ENCODE measurements around the gene DOCK1.
"Not testable (repeated sequence)": the region's sequence is repeated elsewhere in the genome, so short reads cannot be mapped to it uniquely, and the experiment has no call there.

The DOCK1 gene

DNA sequence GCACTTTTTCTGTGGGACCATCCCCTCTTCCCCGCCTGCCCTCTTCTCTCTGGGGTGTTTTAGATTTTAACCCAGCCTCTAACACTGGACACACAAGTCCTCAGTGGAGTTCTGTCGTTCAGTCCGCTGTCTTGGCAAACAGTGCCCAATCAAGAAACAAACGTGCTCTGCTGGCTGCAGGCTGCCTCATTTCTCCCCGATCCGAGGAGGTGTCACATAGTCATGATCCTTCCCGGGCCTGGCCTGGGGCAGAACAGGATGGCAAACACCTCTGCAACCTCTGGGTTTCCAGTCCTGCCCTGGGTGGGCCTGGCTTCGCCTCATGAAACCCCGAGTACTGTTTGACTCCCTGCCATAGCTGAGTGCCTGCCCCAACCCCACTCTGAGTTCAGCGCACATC lies 402.1 kb downstream of the DOCK1 start:
- Histone ChIP-seq H3K27me3 (ENCODE audit: control insufficient read depth, insufficient read depth, low read length) (no peaks in the 10 kb centered on the region), H3K4me3 (ENCODE audit: low read depth, low read length) (no peak overlapping the region), H3K36me3 (ENCODE audit: control insufficient read depth, insufficient read depth, low read length) (no peaks in the 10 kb centered on the region), H3K9ac (ENCODE audit: low read depth, low read length) (no peak overlapping the region), H3K4me1 (ENCODE audit: control insufficient read depth, insufficient read depth, low read length) (peaks cover 19% of the 10 kb centered on the region), H3K27ac (ENCODE audit: low read depth, low read length) (no peak overlapping the region), H3K9me3 (ENCODE audit: control insufficient read depth, insufficient read depth, low read length) (no peaks in the 10 kb centered on the region)

DNA sequence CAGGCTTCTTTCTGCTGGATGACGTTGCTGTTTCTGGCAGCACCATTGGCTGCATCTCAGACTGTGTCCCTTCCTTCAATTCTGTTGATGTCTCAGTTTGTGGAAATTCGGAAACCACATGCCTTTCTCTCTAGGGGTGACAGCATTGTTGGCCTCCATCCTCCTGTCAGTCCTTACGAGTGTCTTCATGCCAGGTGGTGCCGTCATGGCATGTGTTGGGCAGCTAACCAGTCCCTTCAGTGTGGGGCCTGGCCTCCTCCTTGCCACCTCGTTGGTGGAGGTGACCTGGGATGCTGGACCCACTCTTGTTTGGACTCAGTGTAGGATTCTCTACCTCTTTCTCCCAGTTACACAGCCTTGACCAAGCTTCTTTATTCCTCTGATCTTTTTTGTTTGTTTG lies 402.8 kb downstream of the DOCK1 start:
- H3K27me3 ChIP-seq (ENCODE audit: control insufficient read depth, insufficient read depth, low read length) = no peaks in the 10 kb centered on the region
- H3K4me3 ChIP-seq (ENCODE audit: low read depth, low read length) = no peak overlapping the region
- no peak overlapping the region for H3K9ac ChIP-seq (ENCODE audit: low read depth, low read length)
- no peaks in the 10 kb centered on the region for H3K36me3 ChIP-seq (ENCODE audit: control insufficient read depth, insufficient read depth, low read length)
- H3K27ac ChIP-seq (ENCODE audit: low read depth, low read length) = no peak overlapping the region
- H3K4me1 ChIP-seq (ENCODE audit: control insufficient read depth, insufficient read depth, low read length) = peaks cover 14% of the 10 kb centered on the region
- H3K9me3 ChIP-seq (ENCODE audit: control insufficient read depth, insufficient read depth, low read length) = no peaks in the 10 kb centered on the region

DNA sequence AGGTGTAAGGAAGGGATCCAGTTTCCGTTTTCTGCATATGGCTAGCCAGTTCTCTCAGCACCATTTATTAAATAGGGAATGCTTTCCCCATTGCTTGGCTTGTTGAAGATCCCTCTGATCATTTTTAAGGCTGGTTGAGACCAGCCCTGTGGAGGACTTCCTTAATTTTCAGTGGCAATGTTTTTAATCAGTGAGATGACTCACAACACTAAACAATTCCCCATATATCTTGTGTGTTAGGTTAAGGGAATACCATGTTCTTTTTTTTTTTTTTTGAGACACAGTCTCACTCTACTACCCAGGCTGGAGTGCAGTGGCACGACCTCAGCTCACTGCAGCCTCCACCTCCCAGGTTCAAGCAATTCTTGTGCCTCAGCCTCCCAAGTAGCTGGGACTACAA lies 404.4 kb downstream of the DOCK1 start:
- H3K36me3 ChIP-seq (ENCODE audit: control insufficient read depth, insufficient read depth, low read length); H3K27ac ChIP-seq (ENCODE audit: low read depth, low read length); H3K27me3 ChIP-seq (ENCODE audit: control insufficient read depth, insufficient read depth, low read length); H3K9ac ChIP-seq (ENCODE audit: low read depth, low read length); H3K4me3 ChIP-seq (ENCODE audit: low read depth, low read length); H3K9me3 ChIP-seq (ENCODE audit: control insufficient read depth, insufficient read depth, low read length): not testable (repeated sequence)
- H3K4me1 ChIP-seq (ENCODE audit: control insufficient read depth, insufficient read depth, low read length) = peaks cover 10% of the 10 kb centered on the region

DNA sequence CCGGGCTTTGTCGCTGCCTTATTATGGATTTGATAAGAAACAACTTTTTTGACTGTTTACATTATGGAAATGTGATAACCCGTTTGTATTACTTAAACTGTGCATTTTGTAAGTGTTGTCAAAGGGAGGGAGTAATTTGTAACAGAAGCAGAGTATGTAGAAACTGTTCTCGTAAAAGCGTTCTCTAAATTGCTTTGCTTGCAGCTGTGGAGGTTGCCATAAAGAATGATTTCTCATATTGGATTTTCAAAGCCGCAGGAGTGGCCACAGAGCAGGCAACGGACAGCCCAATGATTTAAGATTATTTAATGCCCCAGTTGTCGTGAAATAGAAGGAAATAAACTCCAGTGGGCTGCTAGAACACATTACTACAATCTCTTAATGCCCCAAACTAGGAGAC lies 405.2 kb downstream of the DOCK1 start:
- Histone ChIP-seq H3K9me3 (ENCODE audit: control insufficient read depth, insufficient read depth, low read length) (no peaks in the 10 kb centered on the region), H3K9ac (ENCODE audit: low read depth, low read length) (no peak overlapping the region), H3K4me3 (ENCODE audit: low read depth, low read length) (no peak overlapping the region), H3K36me3 (ENCODE audit: control insufficient read depth, insufficient read depth, low read length) (no peaks in the 10 kb centered on the region), H3K27ac (ENCODE audit: low read depth, low read length) (no peak overlapping the region), H3K27me3 (ENCODE audit: control insufficient read depth, insufficient read depth, low read length) (no peaks in the 10 kb centered on the region), H3K4me1 (ENCODE audit: control insufficient read depth, insufficient read depth, low read length) (peaks cover 10% of the 10 kb centered on the region)

DNA sequence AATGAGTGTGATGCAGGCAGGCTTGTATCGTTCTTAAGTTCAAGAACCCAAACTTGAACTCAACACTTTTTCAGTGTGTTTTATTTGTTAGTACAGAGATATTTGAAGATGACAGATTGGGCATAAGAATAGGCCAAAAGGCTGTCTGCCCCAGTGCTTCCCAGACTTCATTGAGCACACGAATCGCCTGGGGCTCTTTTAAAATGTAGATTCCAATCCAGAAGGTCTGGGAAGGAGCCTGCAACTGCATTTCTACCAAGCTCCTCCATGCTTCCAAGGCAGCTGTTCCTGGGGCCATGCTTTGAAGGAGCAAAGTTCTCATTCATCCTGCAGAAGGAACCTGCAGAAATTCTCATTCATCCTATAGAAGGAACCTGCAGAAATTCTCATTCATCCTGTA lies 405.7 kb downstream of the DOCK1 start:
- no peak overlapping the region for H3K4me3 ChIP-seq (ENCODE audit: low read depth, low read length)
- H3K27me3 ChIP-seq (ENCODE audit: control insufficient read depth, insufficient read depth, low read length) = no peaks in the 10 kb centered on the region
- no peaks in the 10 kb centered on the region for H3K36me3 ChIP-seq (ENCODE audit: control insufficient read depth, insufficient read depth, low read length)
- H3K4me1 ChIP-seq (ENCODE audit: control insufficient read depth, insufficient read depth, low read length) = peaks cover 10% of the 10 kb centered on the region
- H3K27ac ChIP-seq (ENCODE audit: low read depth, low read length) = no peak overlapping the region
- no peaks in the 10 kb centered on the region for H3K9me3 ChIP-seq (ENCODE audit: control insufficient read depth, insufficient read depth, low read length)
- no peak overlapping the region for H3K9ac ChIP-seq (ENCODE audit: low read depth, low read length)

DNA sequence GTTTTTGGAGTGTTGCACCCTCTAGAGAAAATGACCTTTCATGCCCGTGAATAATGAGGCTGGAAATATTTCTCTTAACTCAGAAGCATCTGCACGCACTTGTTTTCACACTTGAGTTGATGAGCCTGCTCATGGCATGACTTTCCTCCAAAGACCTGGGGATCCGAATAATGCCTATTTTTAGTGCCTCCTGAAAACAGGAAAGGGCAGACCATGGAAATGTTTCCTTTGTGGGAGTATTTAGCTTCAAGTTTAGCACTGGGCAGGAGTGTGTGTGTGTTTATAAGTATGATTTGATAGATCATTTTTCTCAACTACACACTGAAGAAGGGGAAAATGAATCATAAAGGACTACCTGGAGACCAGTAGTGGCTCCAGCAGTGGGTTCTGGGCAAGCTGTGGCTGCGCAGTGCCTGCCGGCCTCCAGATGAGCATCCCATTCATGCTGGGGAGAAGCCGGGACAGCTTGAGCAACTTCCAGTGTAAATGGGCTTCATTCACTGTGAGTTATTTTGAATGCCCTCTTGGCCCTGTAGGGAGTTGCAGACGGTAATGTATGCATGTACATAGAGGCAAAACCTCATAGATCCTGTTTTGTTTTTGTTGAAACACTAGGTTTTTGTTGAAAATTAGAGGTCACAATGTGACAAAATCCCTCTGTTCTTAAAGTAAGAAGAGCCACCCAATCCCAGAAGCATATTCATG lies 408.9 kb downstream of the DOCK1 start:
- Histone ChIP-seq H3K27ac (ENCODE audit: low read depth, low read length) (no peak overlapping the region), H3K9me3 (ENCODE audit: control insufficient read depth, insufficient read depth, low read length) (no peaks in the 10 kb centered on the region), H3K9ac (ENCODE audit: low read depth, low read length) (no peak overlapping the region), H3K36me3 (ENCODE audit: control insufficient read depth, insufficient read depth, low read length) (no peaks in the 10 kb centered on the region), H3K27me3 (ENCODE audit: control insufficient read depth, insufficient read depth, low read length) (no peaks in the 10 kb centered on the region), H3K4me3 (ENCODE audit: low read depth, low read length) (no peak overlapping the region), H3K4me1 (ENCODE audit: control insufficient read depth, insufficient read depth, low read length) (peaks cover 10% of the 10 kb centered on the region)

DNA sequence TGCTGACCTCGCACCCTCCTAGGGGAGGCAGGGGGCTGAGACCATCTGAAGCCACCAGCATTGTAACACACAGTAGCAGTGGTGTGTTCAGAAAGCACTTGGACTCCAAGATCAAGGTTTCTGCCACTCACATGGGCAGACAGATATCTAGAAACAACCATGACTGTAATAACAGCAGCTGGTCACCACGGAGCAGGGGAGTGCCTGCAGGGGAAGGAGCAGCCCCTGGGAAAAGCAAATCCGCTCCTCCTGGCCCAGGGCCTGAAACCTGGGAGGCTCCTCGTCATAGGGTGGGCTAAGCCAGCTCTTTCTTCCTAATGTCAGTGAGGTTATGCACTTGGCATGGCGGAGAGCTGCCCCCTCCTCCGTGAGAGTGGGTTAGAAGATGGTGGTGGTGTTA lies 409.6 kb downstream of the DOCK1 start:
- Histone ChIP-seq H3K27ac (ENCODE audit: low read depth, low read length) (no peak overlapping the region), H3K4me3 (ENCODE audit: low read depth, low read length) (no peak overlapping the region), H3K27me3 (ENCODE audit: control insufficient read depth, insufficient read depth, low read length) (no peaks in the 10 kb centered on the region), H3K36me3 (ENCODE audit: control insufficient read depth, insufficient read depth, low read length) (no peaks in the 10 kb centered on the region), H3K4me1 (ENCODE audit: control insufficient read depth, insufficient read depth, low read length) (peaks cover 10% of the 10 kb centered on the region), H3K9ac (ENCODE audit: low read depth, low read length) (no peak overlapping the region), H3K9me3 (ENCODE audit: control insufficient read depth, insufficient read depth, low read length) (no peaks in the 10 kb centered on the region)

DNA sequence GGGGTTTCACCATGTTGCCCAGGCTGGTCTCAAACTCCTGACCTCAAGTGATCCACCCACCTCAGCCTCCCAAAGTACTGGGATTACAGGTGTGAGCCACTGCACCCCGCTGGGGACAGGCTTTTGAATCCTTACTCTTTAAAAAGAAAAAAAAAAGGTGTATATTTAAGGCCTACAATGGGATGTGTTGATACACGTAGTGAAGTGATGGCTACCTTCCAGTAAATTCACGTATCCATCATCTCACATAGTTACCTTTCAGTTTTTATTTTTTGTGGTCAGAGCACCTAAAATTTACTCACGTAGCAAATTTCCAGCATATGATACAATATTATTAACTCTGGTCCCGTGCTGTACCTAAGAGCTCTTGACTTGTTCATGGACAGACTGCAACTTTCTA lies 410.7 kb downstream of the DOCK1 start:
- Histone ChIP-seq H3K4me3 (ENCODE audit: low read depth, low read length) (no peak overlapping the region), H3K9me3 (ENCODE audit: control insufficient read depth, insufficient read depth, low read length) (no peaks in the 10 kb centered on the region), H3K27me3 (ENCODE audit: control insufficient read depth, insufficient read depth, low read length) (no peaks in the 10 kb centered on the region)

DNA sequence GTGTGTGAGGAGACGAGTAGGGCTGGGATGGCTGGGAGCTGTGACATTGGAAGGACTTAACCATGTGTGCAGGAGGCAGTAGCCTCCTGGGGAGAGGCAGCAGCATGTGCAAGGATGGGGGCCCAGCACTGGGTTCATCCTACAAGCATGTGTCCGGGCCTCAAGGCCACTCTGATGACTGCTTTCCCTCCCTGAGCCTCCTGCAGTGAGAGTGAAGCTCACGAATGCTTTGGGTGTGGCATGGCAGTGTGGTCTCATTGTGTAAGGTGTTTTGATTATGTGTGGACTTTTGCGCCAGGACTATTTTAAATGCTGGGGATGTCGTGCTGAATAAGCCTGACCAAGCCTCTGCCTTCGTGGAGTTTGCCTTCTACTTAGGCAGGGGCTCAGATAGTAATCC lies 413.2 kb downstream of the DOCK1 start:
- no peak overlapping the region for H3K9ac ChIP-seq (ENCODE audit: low read depth, low read length)
- no peaks in the 10 kb centered on the region for H3K27me3 ChIP-seq (ENCODE audit: control insufficient read depth, insufficient read depth, low read length)
- no peaks in the 10 kb centered on the region for H3K9me3 ChIP-seq (ENCODE audit: control insufficient read depth, insufficient read depth, low read length)
- H3K4me3 ChIP-seq (ENCODE audit: low read depth, low read length) = no peak overlapping the region
- no peaks in the 10 kb centered on the region for H3K36me3 ChIP-seq (ENCODE audit: control insufficient read depth, insufficient read depth, low read length)
- H3K27ac ChIP-seq (ENCODE audit: low read depth, low read length) = no peak overlapping the region
- H3K4me1 ChIP-seq (ENCODE audit: control insufficient read depth, insufficient read depth, low read length) = no peaks in the 10 kb centered on the region

More for the DNA sequence above, 410.7 kb downstream of the DOCK1 start:
- Histone ChIP-seq H3K27ac (ENCODE audit: low read depth, low read length) (no peak overlapping the region), H3K36me3 (ENCODE audit: control insufficient read depth, insufficient read depth, low read length) (no peaks in the 10 kb centered on the region), H3K9ac (ENCODE audit: low read depth, low read length) (no peak overlapping the region), H3K4me1 (ENCODE audit: control insufficient read depth, insufficient read depth, low read length) (peaks cover 5% of the 10 kb centered on the region)

DNA sequence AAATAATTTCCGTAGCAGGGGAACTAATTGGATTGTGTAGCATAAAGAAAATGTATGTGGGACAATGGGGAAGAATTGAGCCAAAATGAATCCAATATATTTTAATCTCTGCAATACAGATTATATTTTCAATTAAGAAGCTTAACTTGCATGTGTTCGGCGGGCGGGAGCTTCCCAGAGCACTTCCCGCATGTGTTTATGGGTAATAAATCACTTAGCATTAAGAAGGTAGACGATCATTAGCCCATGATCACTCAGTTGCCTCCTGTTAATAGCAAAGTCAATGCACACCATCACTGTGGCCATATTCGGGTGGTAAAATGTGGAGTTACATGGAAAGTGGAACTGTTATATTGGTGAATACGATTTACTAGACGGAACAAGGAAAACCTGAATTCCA lies 414.0 kb downstream of the DOCK1 start:
- H3K27ac ChIP-seq (ENCODE audit: low read depth, low read length) = no peak overlapping the region
- H3K36me3 ChIP-seq (ENCODE audit: control insufficient read depth, insufficient read depth, low read length) = no peaks in the 10 kb centered on the region
- no peaks in the 10 kb centered on the region for H3K27me3 ChIP-seq (ENCODE audit: control insufficient read depth, insufficient read depth, low read length)
- no peaks in the 10 kb centered on the region for H3K9me3 ChIP-seq (ENCODE audit: control insufficient read depth, insufficient read depth, low read length)
- H3K4me3 ChIP-seq (ENCODE audit: low read depth, low read length) = no peak overlapping the region
- H3K9ac ChIP-seq (ENCODE audit: low read depth, low read length) = no peak overlapping the region
- H3K4me1 ChIP-seq (ENCODE audit: control insufficient read depth, insufficient read depth, low read length) = no peaks in the 10 kb centered on the region

DNA sequence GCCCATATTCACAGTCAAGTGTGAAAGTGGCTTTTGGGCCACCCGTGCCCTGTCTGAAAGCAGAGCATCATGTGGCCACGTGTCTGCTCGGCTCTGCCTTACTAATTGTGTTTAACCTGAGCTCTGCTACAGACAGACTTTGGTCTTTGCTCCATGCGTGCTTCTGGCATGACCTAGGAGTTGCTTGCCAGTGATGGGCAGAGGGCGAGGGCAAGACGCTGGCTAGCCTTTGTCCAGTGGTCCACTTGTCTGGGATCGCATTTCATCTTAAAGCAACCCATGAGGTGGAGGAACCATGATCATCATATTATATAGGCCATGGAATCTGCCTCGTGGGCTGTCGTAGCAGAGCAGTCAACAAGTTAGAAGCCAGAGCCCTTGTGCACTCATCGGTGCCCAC lies 414.5 kb downstream of the DOCK1 start:
- H3K4me3 ChIP-seq (ENCODE audit: low read depth, low read length) = no peak overlapping the region
- H3K27me3 ChIP-seq (ENCODE audit: control insufficient read depth, insufficient read depth, low read length) = no peaks in the 10 kb centered on the region
- H3K9me3 ChIP-seq (ENCODE audit: control insufficient read depth, insufficient read depth, low read length) = no peaks in the 10 kb centered on the region
- H3K9ac ChIP-seq (ENCODE audit: low read depth, low read length) = no peak overlapping the region
- no peaks in the 10 kb centered on the region for H3K36me3 ChIP-seq (ENCODE audit: control insufficient read depth, insufficient read depth, low read length)
- H3K27ac ChIP-seq (ENCODE audit: low read depth, low read length) = no peak overlapping the region
- no peaks in the 10 kb centered on the region for H3K4me1 ChIP-seq (ENCODE audit: control insufficient read depth, insufficient read depth, low read length)

DNA sequence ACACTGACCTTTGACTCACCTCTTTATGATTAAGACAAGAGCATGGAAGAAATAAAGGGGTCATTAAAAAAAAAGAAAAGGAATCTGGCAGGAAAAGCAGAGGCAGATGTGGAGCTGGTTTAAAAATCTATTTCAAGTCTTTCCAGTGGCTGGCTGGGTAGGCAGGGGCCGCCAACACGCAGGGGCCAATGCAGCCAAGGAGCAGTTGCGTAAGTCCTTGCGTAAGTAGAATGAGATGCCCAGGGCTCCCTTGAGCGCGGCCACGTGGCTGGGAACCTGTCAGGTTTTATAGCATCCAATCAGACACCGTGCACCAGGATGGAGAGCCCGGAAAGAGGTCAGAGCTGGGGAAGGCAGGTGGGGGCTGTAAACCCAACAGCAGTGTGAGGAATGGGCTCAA lies 414.9 kb downstream of the DOCK1 start:
- H3K27me3 ChIP-seq (ENCODE audit: control insufficient read depth, insufficient read depth, low read length) = no peaks in the 10 kb centered on the region
- no peak overlapping the region for H3K4me3 ChIP-seq (ENCODE audit: low read depth, low read length)
- no peaks in the 10 kb centered on the region for H3K4me1 ChIP-seq (ENCODE audit: control insufficient read depth, insufficient read depth, low read length)
- no peak overlapping the region for H3K9ac ChIP-seq (ENCODE audit: low read depth, low read length)
- H3K36me3 ChIP-seq (ENCODE audit: control insufficient read depth, insufficient read depth, low read length) = no peaks in the 10 kb centered on the region
- no peaks in the 10 kb centered on the region for H3K9me3 ChIP-seq (ENCODE audit: control insufficient read depth, insufficient read depth, low read length)
- no peak overlapping the region for H3K27ac ChIP-seq (ENCODE audit: low read depth, low read length)

Measured in HUES48 (cell line).